ENCODE results near the gene MAEA. TPM values are rescaled to one million over a fixed set of nuclear protein-coding genes. Genes with fewer than 3 reads are reported as not detected.

Gene MAEA
- total RNA-seq (77.7 TPM), polyA plus RNA-seq (10 to 100 TPM; 61.2 to 76.2 (median 66.2) TPM)

DNA sequence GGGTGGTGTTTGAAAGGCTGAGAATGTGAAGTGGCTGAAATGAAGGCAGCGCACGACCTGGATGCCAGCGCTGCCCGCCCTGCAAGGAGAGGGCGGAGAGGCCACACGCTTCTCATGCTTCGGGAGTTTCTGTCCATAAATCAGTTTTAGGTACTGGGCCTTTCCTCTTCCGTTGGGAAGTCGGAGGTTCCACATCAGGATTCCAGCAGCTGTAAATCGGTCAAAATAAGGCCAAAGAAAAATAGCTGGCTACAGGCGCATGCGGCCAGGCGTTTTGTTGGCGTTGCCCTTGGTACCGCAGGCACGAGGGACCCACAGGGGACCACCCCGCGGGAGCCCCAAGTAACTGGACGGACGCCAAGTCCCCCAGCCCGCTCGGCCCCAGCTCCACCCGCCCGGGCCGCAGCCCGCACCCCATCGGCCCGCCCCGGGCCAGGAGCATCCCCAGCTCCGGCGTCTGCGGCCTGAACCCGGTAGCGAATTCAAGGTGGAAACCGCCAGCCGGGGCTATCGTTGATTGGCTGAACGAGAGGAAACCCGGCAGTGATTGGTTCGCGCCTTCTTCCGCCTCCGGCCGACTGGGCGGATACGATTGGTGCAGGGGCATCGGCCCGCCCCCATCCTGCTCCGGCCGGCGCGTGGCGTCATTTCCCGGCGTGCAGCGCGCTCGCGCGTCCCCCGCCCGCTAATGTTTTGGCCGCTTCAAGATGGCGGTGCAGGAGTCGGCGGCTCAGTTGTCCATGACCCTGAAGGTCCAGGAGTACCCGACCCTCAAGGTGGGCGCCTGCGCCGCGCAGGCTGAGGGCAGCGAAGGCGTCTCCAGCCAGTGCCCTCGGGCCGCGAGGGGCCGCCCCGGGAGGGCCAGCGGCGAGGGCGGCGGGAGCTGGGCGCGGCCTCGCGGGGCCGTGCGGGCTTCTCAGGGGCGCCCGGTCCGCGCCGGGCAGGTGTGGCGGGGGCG, at the start of gene MAEA:
Gene MAEA, plus strand, starts transcription at position 685 of the 958 bp plus-strand sequence. Its CDS starts 23 bp downstream, at position 708.
- H3K9me3 ChIP-seq (ENCODE audit: control insufficient read depth in 2 of 2, low read length in 2 of 2): no peaks in the 10 kb centered on the region
- ATAC-seq (ENCODE audit: low read depth in 2 of 2): peak; percentile 98
- H3K4me3 Mint-ChIP-seq: peak within 1 kb of the TSS; percentile 87 to 96 (median 94)

DNA sequence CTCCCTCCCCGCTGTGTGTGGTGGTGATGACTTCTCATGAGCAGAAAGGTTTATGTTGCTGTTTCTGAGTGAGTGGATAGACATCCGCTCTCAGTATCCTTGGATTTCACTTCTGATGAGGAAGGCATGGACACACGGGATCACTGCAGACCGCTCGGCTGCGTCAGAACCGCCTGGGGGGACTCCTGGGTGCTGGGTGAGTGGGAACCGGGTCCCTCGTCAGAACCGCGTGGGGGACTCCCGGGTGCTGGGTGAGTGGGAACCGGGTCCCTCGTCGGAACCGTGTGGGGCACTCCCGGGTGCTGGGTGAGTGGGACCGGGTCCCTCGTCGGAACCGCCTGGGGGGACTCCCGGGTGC, 49.8 kb upstream of the MAEA start:
- Histone ChIP-seq H3K4me3 (ENCODE audit: low read depth, low read length) (no peak overlapping the region), H3K27ac (ENCODE audit: insufficient read depth, low read length, poor library complexity, severe bottlenecking) (no peak overlapping the region), H3K36me3 (ENCODE audit: control insufficient read depth, insufficient read depth, low read length) (peaks cover 47% of the 10 kb centered on the region), H3K4me1 (ENCODE audit: control insufficient read depth, insufficient read depth, low read length, poor library complexity, severe bottlenecking) (peaks cover 25% of the 10 kb centered on the region), H3K27me3 (ENCODE audit: control insufficient read depth, insufficient read depth, low read length) (no peaks in the 10 kb centered on the region), H3K9me3 (ENCODE audit: control insufficient read depth in 2 of 2, low read length in 2 of 2) (no peaks in the 10 kb centered on the region)
- H3K9me3 Mint-ChIP-seq: no peaks in the 10 kb centered on the region
- H3K36me3 Mint-ChIP-seq: peaks cover 17% of the 10 kb centered on the region
- peaks cover 0 to 33% (median 6%) of the 10 kb centered on the region in 4 donors for H3K4me1 Mint-ChIP-seq
- no peak for ATAC-seq (ENCODE audit: low read depth in 2 of 2)
- no peaks in the 10 kb centered on the region for H3K27me3 Mint-ChIP-seq
- no peak for DNase-seq
- peak overlapping the region in 1 of 3 donors; percentile 55 for H3K27ac Mint-ChIP-seq
- H3K4me3 Mint-ChIP-seq: no peak overlapping the region

More for the DNA sequence above, at the start of gene MAEA:
- H3K9me3 Mint-ChIP-seq: no peaks in the 10 kb centered on the region
- no peaks in the 10 kb centered on the region for H3K36me3 Mint-ChIP-seq
- H3K4me3 ChIP-seq (ENCODE audit: low read depth, low read length): peak within 1 kb of the TSS; percentile 92
- peaks cover 44% of the 10 kb centered on the region for H3K4me1 ChIP-seq (ENCODE audit: control insufficient read depth, insufficient read depth, low read length, poor library complexity, severe bottlenecking)
- peak; percentile 94 to 98 (median 97) for DNase-seq
- peaks cover 12 to 42% (median 22%) of the 10 kb centered on the region in 4 donors for H3K4me1 Mint-ChIP-seq
- no peaks in the 10 kb centered on the region for H3K27me3 ChIP-seq (ENCODE audit: control insufficient read depth, insufficient read depth, low read length)
- H3K36me3 ChIP-seq (ENCODE audit: control insufficient read depth, insufficient read depth, low read length): peaks cover 7% of the 10 kb centered on the region
- H3K27ac ChIP-seq (ENCODE audit: insufficient read depth, low read length, poor library complexity, severe bottlenecking): peak within 1 kb of the TSS; percentile 87
- H3K27me3 Mint-ChIP-seq: peaks cover 3% of the 10 kb centered on the region
- H3K27ac Mint-ChIP-seq: peak within 1 kb of the TSS; percentile 91 to 98 (median 96)

DNA sequence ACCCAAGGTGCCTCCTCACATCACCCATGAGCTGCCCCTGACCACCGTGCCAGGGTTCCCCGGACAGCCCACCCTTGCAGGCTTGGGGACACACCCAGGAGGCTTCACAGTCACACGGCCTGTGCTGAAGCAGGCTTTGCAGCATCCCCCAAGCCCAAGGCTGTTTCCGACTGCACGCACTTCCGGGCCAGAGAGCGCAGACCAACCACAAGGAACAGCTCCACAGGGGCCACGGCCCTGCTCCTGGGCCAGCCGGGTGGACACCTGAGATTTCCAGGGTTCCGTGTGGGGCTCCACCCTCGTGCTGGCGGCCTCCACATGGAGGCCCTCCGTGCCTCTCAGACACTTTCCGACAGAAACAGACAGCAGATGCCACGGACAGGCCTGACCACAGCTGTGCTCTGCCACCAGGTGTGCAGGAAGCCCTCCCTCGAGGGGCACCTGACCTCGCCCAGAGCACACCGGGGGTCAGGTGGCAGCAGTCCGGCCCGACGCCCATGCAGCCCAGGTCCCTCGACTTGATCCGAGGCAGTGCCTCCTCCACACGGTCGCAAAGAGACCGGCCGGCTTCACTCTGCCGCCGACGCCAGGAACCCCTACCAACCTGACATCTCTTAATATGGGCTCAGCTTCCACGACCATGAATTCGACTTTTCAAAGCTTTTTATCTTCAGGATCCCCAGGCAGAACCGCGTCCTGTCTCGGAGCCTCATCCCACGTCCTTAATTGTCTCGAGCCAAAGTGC, 48.8 kb upstream of the MAEA start:
- H3K4me3 Mint-ChIP-seq: no peak overlapping the region
- peaks cover 0 to 38% (median 10%) of the 10 kb centered on the region in 4 donors for H3K4me1 Mint-ChIP-seq
- H3K27ac Mint-ChIP-seq: no peak overlapping the region
- H3K36me3 ChIP-seq (ENCODE audit: control insufficient read depth, insufficient read depth, low read length): peaks cover 37% of the 10 kb centered on the region
- H3K27ac ChIP-seq (ENCODE audit: insufficient read depth, low read length, poor library complexity, severe bottlenecking): no peak overlapping the region
- peaks cover 34% of the 10 kb centered on the region for H3K4me1 ChIP-seq (ENCODE audit: control insufficient read depth, insufficient read depth, low read length, poor library complexity, severe bottlenecking)
- no peak overlapping the region for H3K4me3 ChIP-seq (ENCODE audit: low read depth, low read length)
- no peaks in the 10 kb centered on the region for H3K9me3 ChIP-seq (ENCODE audit: control insufficient read depth in 2 of 2, low read length in 2 of 2)
- ATAC-seq (ENCODE audit: low read depth in 2 of 2) (no peak), DNase-seq (no peak)
- no peaks in the 10 kb centered on the region for H3K27me3 ChIP-seq (ENCODE audit: control insufficient read depth, insufficient read depth, low read length)
- peaks cover 10% of the 10 kb centered on the region for H3K36me3 Mint-ChIP-seq
- no peaks in the 10 kb centered on the region for H3K9me3 Mint-ChIP-seq
- no peaks in the 10 kb centered on the region for H3K27me3 Mint-ChIP-seq

DNA sequence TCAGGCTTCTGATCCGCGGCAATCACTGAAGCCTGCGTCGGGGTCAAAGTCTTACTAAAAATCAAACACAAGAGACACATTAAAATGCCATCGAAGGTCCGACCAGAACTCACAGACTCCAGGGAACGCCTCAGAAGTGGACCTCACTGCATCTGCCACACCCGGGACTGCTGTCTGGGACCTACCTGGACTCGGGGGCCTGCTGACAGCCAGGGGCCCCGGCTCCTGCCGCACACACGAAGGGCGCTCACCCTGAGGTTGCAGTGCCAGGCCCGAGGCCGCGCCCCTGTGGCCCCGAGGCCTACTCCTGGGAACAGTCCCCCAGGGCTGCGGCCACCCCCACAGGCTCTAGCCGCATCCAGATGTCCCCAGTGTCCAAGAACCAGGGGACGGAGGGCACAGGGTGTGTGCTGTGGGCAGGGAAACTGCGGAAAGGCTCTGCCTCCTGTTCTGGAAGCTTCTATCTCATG, 48.2 kb upstream of the MAEA start:
- Histone ChIP-seq H3K36me3 (ENCODE audit: control insufficient read depth, insufficient read depth, low read length) (peaks cover 33% of the 10 kb centered on the region), H3K4me3 (ENCODE audit: low read depth, low read length) (no peak overlapping the region), H3K27ac (ENCODE audit: insufficient read depth, low read length, poor library complexity, severe bottlenecking) (no peak overlapping the region), H3K9me3 (ENCODE audit: control insufficient read depth in 2 of 2, low read length in 2 of 2) (no peaks in the 10 kb centered on the region), H3K27me3 (ENCODE audit: control insufficient read depth, insufficient read depth, low read length) (no peaks in the 10 kb centered on the region), H3K4me1 (ENCODE audit: control insufficient read depth, insufficient read depth, low read length, poor library complexity, severe bottlenecking) (peaks cover 40% of the 10 kb centered on the region)
- no peaks in the 10 kb centered on the region for H3K9me3 Mint-ChIP-seq
- H3K27me3 Mint-ChIP-seq: no peaks in the 10 kb centered on the region
- DNase-seq (no peak), ATAC-seq (ENCODE audit: low read depth in 2 of 2) (no peak)
- peaks cover 10% of the 10 kb centered on the region for H3K36me3 Mint-ChIP-seq
- no peak overlapping the region for H3K4me3 Mint-ChIP-seq
- H3K27ac Mint-ChIP-seq: no peak overlapping the region
- peaks cover 0 to 44% (median 15%) of the 10 kb centered on the region in 4 donors for H3K4me1 Mint-ChIP-seq

DNA sequence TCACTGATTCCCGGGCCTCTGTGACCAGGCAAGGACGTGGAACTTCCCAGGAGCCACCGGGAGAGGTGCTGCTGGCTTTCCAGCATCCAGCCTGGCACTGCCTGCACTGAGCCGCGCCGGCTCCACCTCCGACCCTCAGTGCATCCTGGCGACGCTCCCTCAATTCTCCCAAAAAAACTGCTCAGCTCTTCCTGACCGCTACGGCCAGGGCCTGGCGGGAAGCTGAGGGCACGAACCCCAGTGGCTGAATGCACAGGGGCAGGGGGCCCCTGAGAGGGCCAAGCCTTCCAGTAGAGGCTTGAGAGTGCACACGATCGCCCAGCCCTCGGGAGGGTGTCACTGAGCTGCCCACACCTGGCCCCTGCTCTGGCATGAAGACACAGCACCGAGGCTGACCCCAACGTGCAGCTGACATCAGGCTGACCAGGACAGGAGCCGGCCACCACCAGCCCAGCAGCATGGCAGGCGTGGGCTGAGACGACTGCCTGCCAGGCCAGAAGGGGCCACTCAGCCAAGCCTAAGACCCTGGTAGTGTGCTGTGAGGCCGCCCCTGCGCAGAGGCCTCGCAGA, 47.7 kb upstream of the MAEA start:
- no peaks in the 10 kb centered on the region for H3K27me3 Mint-ChIP-seq
- H3K36me3 ChIP-seq (ENCODE audit: control insufficient read depth, insufficient read depth, low read length): peaks cover 29% of the 10 kb centered on the region
- H3K4me3 Mint-ChIP-seq: no peak overlapping the region
- DNase-seq (no peak), ATAC-seq (ENCODE audit: low read depth in 2 of 2) (no peak)
- no peak overlapping the region for H3K27ac Mint-ChIP-seq
- peaks cover 46% of the 10 kb centered on the region for H3K4me1 ChIP-seq (ENCODE audit: control insufficient read depth, insufficient read depth, low read length, poor library complexity, severe bottlenecking)
- no peaks in the 10 kb centered on the region for H3K9me3 Mint-ChIP-seq
- H3K9me3 ChIP-seq (ENCODE audit: control insufficient read depth in 2 of 2, low read length in 2 of 2): no peaks in the 10 kb centered on the region
- H3K36me3 Mint-ChIP-seq: peaks cover 10% of the 10 kb centered on the region
- no peaks in the 10 kb centered on the region for H3K27me3 ChIP-seq (ENCODE audit: control insufficient read depth, insufficient read depth, low read length)
- no peak overlapping the region for H3K4me3 ChIP-seq (ENCODE audit: low read depth, low read length)
- no peak overlapping the region for H3K27ac ChIP-seq (ENCODE audit: insufficient read depth, low read length, poor library complexity, severe bottlenecking)
- peaks cover 0 to 49% (median 19%) of the 10 kb centered on the region in 4 donors for H3K4me1 Mint-ChIP-seq

DNA sequence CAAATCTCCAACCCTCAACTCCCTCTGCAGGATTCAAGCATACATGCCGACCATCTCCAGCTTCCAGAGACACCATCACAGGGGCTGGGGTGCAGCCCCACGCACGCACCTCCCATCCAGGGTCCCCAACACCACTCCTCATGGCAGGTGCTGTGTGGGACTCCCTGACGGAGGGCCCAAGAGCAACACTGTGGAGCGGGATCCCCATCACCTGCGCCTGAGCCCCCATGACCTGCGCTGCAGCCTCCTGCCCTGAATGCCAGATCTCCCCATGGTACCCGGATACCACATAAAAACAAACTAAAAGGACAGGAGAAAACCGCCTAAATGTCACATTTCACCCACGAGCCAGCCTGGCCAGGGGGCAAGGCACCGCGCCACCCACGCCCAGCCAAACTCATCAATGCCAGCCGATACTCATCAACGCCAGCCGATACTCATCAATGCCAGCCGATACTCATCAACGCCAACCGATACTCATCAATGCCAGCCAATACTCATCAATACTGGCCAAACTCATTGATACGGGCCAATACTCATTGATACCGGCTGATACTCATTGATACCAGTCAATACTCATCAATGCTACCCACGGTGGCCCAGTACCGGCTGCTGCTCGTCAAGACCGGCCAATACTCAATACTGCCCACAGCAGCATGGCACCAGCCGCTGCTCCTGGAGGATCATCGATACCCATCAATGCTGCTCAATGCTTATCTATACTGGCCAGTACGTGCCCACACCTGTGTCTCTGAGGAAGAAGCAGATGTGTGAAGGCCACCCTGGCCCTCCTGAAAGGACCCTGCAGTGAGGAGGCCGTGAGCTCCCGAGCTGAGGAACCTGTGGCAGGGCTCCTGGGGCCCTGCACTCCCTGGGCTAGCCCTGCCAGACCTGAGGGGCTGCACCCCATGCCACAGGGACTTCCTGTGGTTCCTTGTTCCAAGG, 46.9 kb upstream of the MAEA start:
- Mint-ChIP-seq H3K9me3 (no peaks in the 10 kb centered on the region), H3K27ac (peak overlapping the region in 2 of 3 donors; percentile 16 to 73), H3K36me3 (peaks cover 10% of the 10 kb centered on the region), H3K4me3 (peak overlapping the region in 3 of 4 donors; percentile 0 to 61 (median 10)), H3K27me3 (no peaks in the 10 kb centered on the region), H3K4me1 (peaks cover 0 to 51% (median 20%) of the 10 kb centered on the region in 4 donors)
- H3K27ac ChIP-seq (ENCODE audit: insufficient read depth, low read length, poor library complexity, severe bottlenecking): no peak overlapping the region
- DNase-seq (no peak), ATAC-seq (ENCODE audit: low read depth in 2 of 2) (no peak)
- H3K36me3 ChIP-seq (ENCODE audit: control insufficient read depth, insufficient read depth, low read length): peaks cover 26% of the 10 kb centered on the region
- no peaks in the 10 kb centered on the region for H3K27me3 ChIP-seq (ENCODE audit: control insufficient read depth, insufficient read depth, low read length)
- H3K9me3 ChIP-seq (ENCODE audit: control insufficient read depth in 2 of 2, low read length in 2 of 2): no peaks in the 10 kb centered on the region
- peaks cover 53% of the 10 kb centered on the region for H3K4me1 ChIP-seq (ENCODE audit: control insufficient read depth, insufficient read depth, low read length, poor library complexity, severe bottlenecking)
- H3K4me3 ChIP-seq (ENCODE audit: low read depth, low read length): no peak overlapping the region

All from CD4-positive, CD25-positive, alpha-beta regulatory T cell (primary cell).